NCI-H460 (cell line): ENCODE results near the gene TPCN1. TPM values are rescaled to one million over a fixed set of nuclear protein-coding genes. Genes with fewer than 3 reads are reported as not detected.

Experiments
- DNase-seq: peaks from one replicate; pipeline ENCODE4 v3.0.0-alpha.2; 2016; ENCODE audit warnings: low read depth; ENCODE audit errors: extremely low read depth
- total RNA-seq: library from RNA; depleted of rRNA; stranded (reverse); fragments of >200 nt; shearing (Covaris generic); gene quantifications from 2 replicates; pipeline ENCODE4 v1.2.3, GENCODE V29; 2014

Gene TPCN1
- total RNA-seq, 1 experiment from 2014 or later: 11.3 TPM

DNA sequence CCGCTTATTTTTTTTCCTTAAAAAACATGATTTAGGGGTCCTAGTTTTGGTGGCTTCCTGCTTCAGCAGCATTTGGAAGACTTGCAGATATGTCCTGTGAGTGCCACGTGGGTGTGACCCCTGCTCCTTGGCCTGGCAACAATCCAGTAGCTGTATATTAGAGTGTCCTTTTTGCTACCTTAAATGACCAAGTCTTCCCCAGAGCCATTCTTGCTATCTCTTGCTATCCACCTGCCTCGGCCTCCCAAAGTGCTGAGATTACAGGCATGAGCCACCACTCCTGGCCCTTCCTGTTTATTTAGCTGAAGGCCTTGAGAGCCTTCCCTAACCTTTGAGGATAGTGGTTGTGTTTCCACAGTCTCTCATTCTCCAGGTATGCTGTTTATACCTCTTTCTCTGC is 17.0 kb downstream of the TPCN1 start:
- no peak for DNase-seq

DNA sequence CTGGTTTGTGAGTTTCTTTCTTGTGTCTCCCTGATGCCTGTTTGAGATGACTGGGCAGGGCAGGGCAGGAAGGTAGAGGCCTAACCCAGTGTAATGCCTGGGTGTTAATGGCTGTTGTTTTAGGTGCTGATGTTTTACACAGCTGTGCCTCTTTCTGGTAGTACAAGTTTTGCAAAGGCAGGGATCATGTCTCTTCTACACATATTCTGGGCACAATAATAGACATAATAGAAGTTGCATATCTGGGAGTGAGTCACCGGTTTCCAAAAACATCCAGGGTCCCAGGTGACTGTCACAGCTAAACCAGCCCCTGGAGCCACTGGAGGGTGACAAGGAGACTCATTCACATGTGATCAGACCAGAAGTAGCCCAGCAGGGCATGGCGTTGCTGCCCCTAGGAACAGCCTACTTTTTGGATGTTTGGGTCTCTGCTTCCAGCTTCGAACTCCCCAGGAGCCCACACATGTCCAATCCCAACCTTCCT is 18.1 kb downstream of the TPCN1 start:
- DNase-seq: no peak

DNA sequence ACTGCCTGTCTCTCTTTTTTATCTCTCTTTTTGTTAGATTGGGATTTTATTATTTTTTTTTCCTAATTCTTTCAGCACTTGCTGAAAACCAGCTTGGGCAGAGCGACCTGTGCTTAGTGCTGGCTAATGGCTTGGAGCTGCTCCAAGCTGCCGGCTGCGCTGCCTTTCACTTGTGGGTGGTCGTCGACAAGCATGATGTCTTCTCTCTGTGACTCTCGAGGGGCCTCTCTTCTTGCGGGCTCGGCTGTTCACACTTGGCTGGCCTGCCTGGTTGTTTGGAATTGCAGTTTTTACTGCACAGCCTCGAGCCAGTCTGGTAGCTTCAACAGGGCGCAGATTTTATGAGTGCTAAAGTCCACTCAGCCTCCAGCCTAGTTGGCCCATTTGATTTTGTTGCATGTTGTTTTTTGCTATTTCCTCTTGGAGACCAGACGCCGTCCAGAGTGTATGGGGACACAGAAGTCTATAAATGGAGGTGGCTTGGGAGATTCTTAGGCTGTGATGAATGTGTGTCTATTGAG is 18.6 kb downstream of the TPCN1 start:
- no peak for DNase-seq

DNA sequence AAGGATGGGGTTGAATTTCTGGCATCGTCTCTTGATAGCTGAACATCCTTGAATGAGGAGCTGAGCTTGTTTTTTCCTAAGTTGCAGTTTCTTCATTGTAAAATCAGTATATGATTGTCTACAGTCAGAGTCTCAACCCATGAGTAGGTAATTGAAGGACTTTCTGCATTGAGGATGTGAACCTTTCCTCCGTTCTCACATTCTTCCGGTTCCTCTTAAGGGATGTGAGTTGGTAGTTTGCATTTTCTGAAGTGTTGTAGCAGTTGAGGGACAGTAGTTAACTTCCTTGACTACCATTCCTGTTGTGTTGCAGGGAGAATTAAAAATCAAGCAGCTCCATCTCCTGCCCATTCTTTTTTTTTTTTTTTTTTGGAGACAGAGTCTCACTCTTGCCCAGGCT is 19.1 kb downstream of the TPCN1 start:
- no peak for DNase-seq

DNA sequence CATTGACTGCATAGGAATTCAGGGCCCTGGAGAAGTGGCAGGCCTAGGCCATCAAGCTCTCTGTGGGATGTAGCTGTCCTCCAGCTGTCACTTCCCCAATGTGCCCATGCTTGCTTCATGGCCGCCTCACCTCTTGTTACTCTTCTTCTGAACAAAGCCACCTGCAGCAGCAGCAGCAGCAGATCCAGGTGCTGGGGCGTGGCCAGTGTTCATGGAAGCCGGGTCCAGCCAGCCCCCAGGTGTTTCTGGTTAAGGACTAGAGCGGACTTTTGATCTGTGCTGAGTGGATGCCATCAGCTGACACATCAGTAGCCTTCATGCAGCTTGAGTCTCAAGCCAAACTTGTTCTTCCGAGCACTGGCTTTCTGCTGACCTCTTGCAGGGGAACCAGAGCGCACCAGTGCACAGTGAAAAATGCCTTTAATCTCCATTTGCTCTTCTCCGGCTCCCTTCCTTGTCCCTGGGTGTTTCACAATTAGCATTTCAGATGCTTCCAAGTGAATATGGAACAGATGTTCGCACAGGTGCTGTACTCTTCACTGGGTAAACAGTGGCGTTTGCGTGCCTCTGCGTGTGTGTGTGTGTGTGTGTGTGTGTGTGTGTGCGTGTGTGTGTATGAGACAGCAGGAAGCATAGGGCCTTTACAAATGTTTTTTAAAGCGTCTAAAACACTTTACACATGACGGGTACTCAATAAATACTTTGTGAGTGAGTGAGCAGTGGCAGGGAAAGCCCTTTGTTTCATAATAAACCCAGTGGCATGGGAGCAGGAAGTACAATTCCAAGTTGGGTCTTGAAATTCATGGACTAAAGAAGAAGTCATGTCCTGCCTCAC is 20.1 kb downstream of the TPCN1 start:
- no peak for DNase-seq

DNA sequence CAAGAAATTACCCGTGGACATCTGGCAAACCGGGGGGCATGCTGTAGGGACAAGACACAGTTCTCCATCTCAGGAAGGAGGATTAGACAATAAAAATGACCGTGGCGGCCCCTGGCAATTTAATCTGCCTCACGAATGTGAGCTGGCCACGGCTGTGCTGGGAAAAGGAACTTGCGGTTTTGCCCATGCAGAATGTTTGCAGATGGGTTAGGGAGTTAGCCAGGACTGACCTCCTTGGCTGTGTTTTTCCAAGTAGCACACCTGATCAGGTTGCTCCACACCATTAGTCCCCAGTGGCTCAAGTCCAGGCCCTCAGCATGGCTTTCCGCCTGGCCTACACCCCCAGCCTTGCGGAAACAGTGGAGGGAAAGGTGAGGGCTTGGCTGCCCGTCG is 20.8 kb downstream of the TPCN1 start:
- DNase-seq: no peak

DNA sequence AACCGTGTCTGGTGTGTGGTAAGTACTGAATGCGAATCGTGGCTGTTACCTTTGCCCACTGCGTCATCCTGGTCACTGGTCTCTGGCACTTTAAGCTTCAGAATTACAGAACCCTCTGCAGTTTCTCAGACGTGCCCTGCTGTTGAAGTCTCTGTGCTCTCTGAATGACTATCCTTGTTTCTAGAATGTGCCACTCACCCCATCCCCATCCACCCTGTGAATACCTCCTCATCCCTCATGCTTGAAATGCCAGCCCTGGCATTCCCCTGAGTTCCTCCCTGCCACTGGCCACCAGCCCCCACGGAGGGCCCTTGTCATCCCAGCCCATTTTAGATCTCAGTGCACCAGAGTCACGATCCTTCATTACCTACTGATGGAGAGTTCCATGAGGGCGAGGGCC is 21.3 kb downstream of the TPCN1 start:
- DNase-seq: no peak

DNA sequence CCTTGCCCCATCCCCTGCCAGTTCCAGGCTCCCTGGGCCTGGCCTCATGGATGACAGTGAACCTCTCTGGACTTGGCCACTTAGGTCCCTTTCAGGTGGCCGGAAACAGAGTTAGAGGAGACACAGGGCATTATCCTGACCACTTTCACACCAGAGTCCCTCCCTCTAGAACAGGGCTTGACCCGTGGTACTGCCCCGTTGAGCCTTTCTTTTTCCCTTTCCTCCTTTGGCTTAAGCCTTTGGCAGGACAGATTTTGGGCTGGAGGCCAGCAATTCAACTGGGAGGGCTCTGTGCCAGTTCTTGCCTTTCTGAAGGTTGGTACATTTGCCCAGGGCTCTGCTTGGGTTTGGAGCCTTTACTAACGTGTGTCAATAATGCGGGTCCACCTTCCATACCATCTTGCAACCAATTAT is 22.8 kb downstream of the TPCN1 start:
- DNase-seq: no peak

DNA sequence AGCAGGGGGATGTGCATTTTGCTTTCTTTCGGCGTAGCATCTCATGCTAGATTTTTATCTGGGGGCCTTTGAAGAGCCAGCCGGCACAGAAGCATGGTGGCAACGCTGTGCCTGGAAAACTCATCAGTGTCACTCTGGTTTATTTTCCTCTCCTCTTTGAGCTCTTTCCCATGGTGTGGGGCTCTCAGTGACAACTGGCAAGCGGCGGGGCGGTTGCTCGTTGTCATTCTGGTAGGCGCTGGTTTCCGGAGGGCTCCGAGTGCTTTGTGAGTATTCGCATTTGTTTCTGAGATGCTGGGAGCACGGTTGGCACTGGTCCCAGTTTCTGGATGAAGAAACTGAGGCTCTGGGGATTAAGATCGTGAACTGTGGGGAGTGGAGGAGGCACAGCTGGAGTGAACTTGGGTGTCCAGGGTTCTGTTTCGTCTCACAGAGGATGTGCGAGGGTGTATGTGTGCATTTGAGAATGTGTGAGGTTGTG is 23.3 kb downstream of the TPCN1 start:
- no peak for DNase-seq

DNA sequence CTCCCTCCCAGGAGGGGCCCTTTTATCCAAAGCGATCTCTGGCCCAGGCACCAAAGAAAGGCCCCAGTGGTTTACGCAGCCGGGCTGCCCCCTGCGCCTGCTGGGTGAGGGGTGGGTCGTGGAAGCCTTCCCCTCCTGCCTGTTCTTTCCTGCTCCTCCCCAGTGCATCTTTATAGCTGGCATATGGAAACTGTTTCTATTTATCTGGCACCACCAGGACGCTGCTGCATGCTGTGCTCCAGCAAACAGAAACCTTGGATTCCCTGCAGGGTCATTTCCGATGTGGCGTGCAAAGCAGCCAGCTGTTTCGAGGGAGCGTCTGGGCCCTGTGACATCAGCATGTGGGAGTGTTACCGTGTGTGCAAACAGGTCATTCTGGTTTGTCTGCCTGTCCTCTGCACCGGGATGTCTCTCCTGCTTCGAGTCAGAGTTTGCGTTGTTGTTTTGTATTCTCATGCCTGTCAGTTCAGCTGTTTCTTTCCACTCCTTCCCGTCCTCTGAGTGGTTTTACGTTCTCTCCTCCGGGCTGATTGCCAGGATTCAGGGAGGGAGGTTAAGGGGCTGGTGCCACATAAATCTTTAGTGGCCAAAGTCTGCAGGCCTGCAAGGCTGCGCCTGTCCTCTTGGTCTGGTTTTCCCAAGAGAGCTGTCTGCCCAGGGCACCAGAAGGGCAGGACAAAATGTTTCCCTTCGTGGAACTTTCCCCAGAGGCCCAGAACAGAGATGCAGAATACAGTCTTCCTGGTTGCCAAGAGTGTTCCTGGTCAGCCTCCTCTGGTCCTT is 24.6 kb downstream of the TPCN1 start:
- DNase-seq: no peak

DNA sequence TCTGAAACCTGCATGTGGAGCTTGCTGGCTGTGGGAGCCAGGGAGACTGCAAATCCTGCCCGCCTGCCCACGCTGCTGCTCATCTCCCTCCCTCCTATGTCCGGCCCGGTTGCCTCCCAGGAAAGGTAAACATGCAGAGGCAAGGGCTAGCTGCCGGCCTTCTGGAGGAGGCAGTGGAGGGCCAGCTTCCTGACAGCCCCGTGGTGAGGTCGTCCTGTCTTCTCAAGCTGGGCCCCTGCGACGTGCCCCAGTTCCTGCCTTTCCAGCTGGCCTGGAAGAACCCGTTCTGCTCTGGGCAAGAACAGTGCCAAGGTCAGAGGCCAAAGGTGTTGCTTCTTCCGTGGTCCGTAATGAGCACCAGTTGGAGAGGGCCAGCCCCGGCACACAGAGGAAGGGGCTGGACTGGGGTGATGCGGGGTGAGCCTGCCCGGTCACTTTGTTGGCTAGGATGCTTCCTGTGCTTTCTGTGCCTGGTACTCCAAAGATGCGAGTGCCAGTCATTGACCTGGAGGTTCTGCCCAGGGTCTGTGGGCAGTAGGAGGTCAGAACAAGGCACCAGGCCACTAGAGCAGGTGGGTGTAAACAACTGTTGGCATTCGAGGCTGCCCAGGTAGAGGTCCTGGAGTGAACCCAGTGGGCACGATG is 25.3 kb downstream of the TPCN1 start:
- no peak for DNase-seq

DNA sequence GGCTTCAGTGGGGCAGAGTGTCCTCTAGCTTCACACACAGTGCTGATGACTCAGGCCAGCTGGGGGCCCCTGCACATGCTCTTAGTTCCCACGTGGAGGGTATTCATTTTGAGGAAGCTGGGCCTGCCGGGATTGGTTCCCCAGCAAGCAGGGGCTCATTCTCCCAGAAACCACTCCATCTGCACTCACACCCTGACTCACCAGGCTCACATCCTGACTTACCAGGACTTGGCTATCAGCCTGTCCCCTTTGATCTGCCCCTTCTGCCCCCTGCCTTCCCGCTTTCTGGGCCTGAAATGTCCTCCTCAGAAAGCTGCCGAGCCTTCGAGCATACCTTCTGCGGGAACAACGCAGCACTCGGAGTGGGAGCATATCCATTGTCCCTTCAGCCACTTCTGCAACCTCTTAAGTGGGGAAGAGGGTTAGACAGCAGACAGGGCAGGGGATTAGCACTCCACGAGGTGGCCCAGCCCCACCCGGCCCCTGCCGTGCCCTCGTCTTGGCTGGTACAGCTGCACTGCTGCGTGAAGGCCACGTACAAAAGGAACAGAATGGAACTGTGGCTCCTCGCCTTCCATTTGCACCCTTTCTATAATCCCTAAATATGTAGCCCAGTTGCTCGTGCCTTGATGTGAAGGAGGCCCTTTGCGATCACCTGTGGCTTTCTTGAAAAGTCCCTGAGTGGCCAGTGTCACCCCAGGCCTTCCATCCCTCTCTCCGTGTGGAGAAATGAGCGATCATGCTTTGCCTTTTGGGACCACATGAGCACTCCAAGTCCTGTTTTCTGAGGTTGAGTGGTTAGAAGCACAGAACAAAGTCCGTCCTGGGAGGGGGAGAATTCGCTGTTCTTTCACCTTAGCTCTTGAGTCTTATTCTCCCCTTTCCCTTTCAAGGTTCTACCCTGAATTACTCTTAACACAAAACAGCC is 26.1 kb downstream of the TPCN1 start:
- DNase-seq: no peak

DNA sequence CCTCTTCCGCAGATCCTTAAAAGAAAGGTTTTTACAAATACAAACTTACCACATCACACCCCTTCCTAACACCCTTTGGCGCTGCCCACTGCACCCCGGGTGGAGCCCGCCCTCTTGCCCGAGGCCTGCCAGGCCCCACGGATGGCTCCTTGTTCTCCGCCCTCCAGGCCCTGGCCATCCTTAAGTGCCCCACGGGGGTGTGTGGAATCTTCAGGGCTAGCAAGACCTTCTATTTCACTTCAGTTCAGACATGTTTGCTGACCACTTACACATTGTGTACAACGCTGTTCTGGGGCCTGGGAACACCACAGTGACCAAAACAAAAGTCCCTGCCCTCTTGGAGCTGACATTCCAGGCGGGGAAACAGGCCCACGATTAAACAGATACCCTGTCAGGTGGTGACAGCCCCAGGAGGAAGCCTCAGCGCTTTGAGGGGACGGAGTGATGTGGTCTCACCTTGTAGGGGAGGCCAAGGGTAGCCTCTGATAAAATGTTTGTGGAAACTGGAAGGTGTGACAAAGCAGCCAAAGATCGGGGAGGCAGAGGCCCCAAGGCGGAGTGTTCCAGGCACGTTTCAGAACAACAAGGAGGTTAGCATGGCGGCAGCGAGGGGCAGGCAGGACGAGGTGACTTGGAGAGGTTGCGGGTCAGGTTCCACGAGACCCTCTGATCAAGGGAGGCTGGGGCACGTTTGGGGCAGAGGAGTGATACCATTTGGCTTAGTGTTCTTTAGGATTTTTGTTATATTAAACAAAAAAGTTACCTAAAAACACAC is 27.0 kb downstream of the TPCN1 start:
- no peak for DNase-seq

DNA sequence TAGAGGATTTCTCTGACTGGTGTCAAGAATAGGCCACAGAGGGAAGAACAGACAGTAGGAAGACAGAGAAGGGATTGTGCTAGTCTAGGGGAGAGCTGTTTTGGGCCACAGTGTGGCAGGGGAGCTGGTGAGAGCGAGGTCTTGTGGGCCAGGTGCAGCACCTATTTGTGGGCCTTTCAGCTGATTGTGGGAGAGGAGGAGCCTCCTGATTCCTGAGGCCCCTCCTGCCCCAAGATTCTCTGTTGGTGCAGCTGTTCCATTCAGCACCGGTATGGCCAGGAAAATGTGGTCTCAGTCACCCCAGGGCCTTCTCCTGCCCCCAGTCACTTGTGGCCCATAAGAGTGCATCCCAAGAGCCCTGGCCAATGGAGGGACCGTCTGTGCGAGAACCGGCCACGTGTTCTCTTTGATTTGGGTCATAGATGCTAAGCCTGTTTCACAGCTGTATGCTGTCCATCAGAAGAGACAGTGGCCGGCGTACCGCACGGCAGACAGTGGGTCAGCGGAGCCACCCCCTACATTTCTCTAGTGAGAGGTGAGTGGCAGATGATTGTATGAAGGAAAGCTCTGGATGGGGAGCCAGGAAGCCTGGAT is 27.7 kb downstream of the TPCN1 start:
- no peak for DNase-seq

DNA sequence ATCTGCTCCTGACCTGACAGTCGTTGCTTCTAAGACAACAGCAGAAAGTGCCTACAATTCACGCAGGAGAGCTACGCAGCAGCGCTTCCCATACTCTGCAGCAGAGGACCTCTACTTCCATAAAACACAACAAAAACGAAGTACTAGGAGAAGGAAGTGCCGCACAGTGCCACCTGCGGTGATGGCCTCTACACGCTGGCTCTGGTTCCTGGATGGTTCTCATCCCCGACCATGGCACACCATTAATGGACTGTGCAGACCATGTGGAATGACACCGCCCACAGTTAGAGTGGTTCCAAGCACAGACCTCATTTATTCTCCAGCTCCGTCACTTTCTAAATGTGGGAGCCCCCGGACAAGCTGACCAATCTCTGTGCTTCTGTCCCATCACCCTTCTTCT is 28.3 kb downstream of the TPCN1 start:
- DNase-seq: no peak

DNA sequence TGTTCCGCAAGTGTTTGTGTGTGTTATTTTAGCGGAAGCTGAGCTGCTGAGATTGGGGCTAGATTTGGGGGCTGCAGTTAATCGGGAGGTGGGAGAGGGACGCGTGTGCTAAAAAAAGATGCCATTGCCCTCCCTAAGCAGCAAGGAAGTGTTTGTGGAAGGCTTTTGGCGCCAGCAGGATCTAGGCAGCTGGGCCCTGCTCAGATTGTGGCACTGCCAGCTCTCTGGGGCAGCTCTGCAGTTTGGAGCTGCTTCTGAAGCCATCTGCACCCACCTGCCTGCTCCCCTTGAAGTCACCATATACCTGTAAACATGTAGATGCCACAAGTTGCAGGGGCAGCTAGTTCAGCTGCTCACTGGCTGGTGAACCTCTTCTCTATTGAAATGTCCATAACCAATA is 28.8 kb downstream of the TPCN1 start:
- DNase-seq: no peak

DNA sequence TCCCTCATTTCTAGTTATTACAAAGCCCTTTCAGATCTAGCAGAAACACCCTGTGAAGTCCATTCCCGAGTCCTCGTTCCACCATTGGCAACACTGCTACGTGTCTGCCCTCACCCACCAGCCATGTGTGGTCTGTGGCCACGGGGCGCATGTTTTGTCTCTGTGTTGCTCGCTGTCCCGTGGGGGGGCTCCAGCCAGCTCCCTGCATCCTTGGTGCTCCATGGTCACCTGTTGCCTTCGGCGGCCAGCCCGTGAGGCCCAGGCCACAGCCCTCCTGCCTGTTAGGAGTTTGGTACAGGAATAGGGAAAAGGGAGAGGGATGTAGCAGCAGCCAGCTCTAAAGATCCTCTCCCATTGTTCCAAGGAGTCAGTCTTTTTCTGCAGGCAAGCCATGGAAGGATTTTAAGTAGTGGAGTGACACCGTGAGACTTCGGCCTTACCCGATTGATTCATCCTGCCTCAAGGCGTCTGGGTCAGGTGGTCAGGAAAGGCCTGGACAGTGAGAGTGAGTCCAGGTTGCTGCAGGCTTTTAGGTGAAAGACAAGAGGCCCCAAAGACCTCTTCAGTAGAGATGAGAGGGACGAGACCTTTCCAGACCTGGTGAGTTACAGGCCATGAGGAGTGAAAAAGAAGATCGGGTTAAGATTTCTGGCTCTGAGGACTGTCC is 30.3 kb downstream of the TPCN1 start:
- no peak for DNase-seq

DNA sequence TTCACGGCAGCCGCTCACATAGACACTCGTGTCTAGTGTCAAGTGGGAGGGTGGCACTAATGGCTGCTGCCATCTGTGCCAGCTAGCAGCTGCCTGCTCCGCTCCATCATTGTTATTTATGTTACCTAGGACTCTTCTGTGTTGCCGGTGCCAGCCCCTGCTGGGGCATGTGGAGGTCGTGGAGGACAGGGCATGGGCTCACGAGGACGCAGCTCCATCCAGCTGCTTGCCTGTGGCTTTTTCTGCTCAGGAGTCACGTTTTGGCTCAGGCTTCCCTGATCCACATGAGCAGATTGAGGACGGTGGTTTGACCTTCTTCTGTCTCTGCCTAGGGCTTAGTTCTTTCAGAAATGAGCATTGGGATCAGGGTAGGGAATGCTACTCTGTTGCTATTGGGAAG is 31.2 kb downstream of the TPCN1 start:
- DNase-seq: no peak
